Stimulated activated naive B cell treated with anti-CD40 and anti-IgM and Interleukin-4, amounts not matched to agents 10 μg/mL and 1 μg/mL and 100 μg/mL, for 72 hours (primary cell): ENCODE measurements around the gene HES4.
A peak's percentile ranks its signal among the peaks of the same experiment; 100 is the strongest.

Source experiments
- ATAC-seq, 2 donors: fragments of 150-1000 bp; cut with Tn5 transposase; replicated peaks; 2 replicates each; pipeline ENCODE4 v1.10.0; 2021; ENCODE audit warnings: moderate library complexity in 1 of 2
- DNase-seq: peaks from one replicate; pipeline ENCODE4 v3.0.0; 2021
- H3K27ac Mint-ChIP-seq: one replicate; pipeline ENCODE4 v1.8.0; 2022; ENCODE audit warnings: mild to moderate bottlenecking, mixed read lengths
- H3K27me3 Mint-ChIP-seq, 2 donors: one replicate each; pipeline ENCODE4 v1.8.0; 2022; ENCODE audit warnings: mixed read lengths in 2 of 2
- H3K36me3 Mint-ChIP-seq, 2 donors: one replicate each; pipeline ENCODE4 v1.8.0; 2022; ENCODE audit warnings: mixed read lengths in 2 of 2, mild to moderate bottlenecking in 1 of 2
- H3K4me1 Mint-ChIP-seq, 2 donors: one replicate each; pipeline ENCODE4 v1.8.0; 2022; ENCODE audit warnings: mixed read lengths in 2 of 2, mild to moderate bottlenecking in 1 of 2
- H3K4me3 Mint-ChIP-seq, 2 donors: one replicate each; pipeline ENCODE4 v1.8.0; 2022; ENCODE audit warnings: mild to moderate bottlenecking in 2 of 2, mixed read lengths in 2 of 2, moderate library complexity in 1 of 2
- H3K9me3 Mint-ChIP-seq, 2 donors: one replicate each; pipeline ENCODE4 v1.8.0; 2022; ENCODE audit warnings: mixed read lengths in 2 of 2, mild to moderate bottlenecking in 1 of 2

HES4 gene

GRCh38 chr1:999725-1000356 lies at the start of gene HES4:
HES4 (minus strand) TSS chr1:1000097; CDS start chr1:999973, 124 bp downstream.
- Mint-ChIP-seq H3K36me3 (no peaks in the 10 kb centered on the region), H3K27me3 (peaks cover 49 to 63% of the 10 kb centered on the region in 2 donors), H3K27ac (peak within 1 kb of the TSS; percentile 84), H3K9me3 (no peaks in the 10 kb centered on the region), H3K4me1 (peaks cover 11 to 27% of the 10 kb centered on the region in 2 donors), H3K4me3 (peak within 1 kb of the TSS; percentile 75 to 82)
- DNase-seq (no peak), ATAC-seq (peak; percentile 48 to 60)

- H3K27ac Mint-ChIP-seq = no peak overlapping the region
- no peak overlapping the region for H3K4me3 Mint-ChIP-seq
- no peaks in the 10 kb centered on the region for H3K9me3 Mint-ChIP-seq
- ATAC-seq (no peak), DNase-seq (no peak)
- peaks cover 43 to 55% of the 10 kb centered on the region in 2 donors for H3K36me3 Mint-ChIP-seq
- H3K4me1 Mint-ChIP-seq = peaks cover 0 to 2% of the 10 kb centered on the region in 2 donors
- H3K27me3 Mint-ChIP-seq = no peaks in the 10 kb centered on the region
Observed at GRCh38 chr1:1048765-1049164, 48.9 kb upstream of the HES4 start.

- Mint-ChIP-seq H3K36me3 (peaks cover 42 to 57% of the 10 kb centered on the region in 2 donors), H3K9me3 (no peaks in the 10 kb centered on the region), H3K4me1 (peaks cover 0 to 5% of the 10 kb centered on the region in 2 donors), H3K27ac (no peak overlapping the region), H3K27me3 (no peaks in the 10 kb centered on the region), H3K4me3 (no peak overlapping the region)
- ATAC-seq (no peak), DNase-seq (no peak)
Observed at GRCh38 chr1:1047963-1048362, 48.1 kb upstream of the HES4 start.

GRCh38 chr1:1047407-1047806 lies 47.5 kb upstream of the HES4 start:
- Mint-ChIP-seq H3K27ac (no peak overlapping the region), H3K4me3 (no peak overlapping the region), H3K9me3 (no peaks in the 10 kb centered on the region), H3K36me3 (peaks cover 42 to 57% of the 10 kb centered on the region in 2 donors), H3K27me3 (no peaks in the 10 kb centered on the region), H3K4me1 (peaks cover 0 to 7% of the 10 kb centered on the region in 2 donors)
- ATAC-seq (no peak), DNase-seq (no peak)

- Mint-ChIP-seq H3K9me3 (no peaks in the 10 kb centered on the region), H3K4me1 (peaks cover 0 to 7% of the 10 kb centered on the region in 2 donors), H3K4me3 (no peak overlapping the region), H3K36me3 (peaks cover 47 to 56% of the 10 kb centered on the region in 2 donors), H3K27me3 (no peaks in the 10 kb centered on the region), H3K27ac (no peak overlapping the region)
- DNase-seq (no peak), ATAC-seq (no peak)
Observed at GRCh38 chr1:1046767-1047166, 46.9 kb upstream of the HES4 start.

- ATAC-seq (no peak), DNase-seq (no peak)
- Mint-ChIP-seq H3K36me3 (peaks cover 47 to 56% of the 10 kb centered on the region in 2 donors), H3K9me3 (no peaks in the 10 kb centered on the region), H3K4me3 (no peak overlapping the region), H3K4me1 (peaks cover 0 to 7% of the 10 kb centered on the region in 2 donors), H3K27me3 (no peaks in the 10 kb centered on the region), H3K27ac (no peak overlapping the region)
Observed at GRCh38 chr1:1046243-1046642, 46.3 kb upstream of the HES4 start.

- H3K4me3 Mint-ChIP-seq = no peak overlapping the region
- H3K36me3 Mint-ChIP-seq = peaks cover 41 to 49% of the 10 kb centered on the region in 2 donors
- H3K9me3 Mint-ChIP-seq = no peaks in the 10 kb centered on the region
- DNase-seq (no peak), ATAC-seq (no peak)
- peaks cover 2 to 6% of the 10 kb centered on the region in 2 donors for H3K4me1 Mint-ChIP-seq
- H3K27ac Mint-ChIP-seq = no peak overlapping the region
- H3K27me3 Mint-ChIP-seq = no peaks in the 10 kb centered on the region
Observed at GRCh38 chr1:1045129-1045528, 45.2 kb upstream of the HES4 start.

GRCh38 chr1:1044455-1045078 lies 44.7 kb upstream of the HES4 start:
- H3K27me3 Mint-ChIP-seq = peaks cover 4% of the 10 kb centered on the region in 2 donors
- H3K36me3 Mint-ChIP-seq = peaks cover 40 to 47% of the 10 kb centered on the region in 2 donors
- ATAC-seq = no peak
- H3K4me3 Mint-ChIP-seq = no peak overlapping the region
- H3K9me3 Mint-ChIP-seq = no peaks in the 10 kb centered on the region
- H3K4me1 Mint-ChIP-seq = peaks cover 8 to 12% of the 10 kb centered on the region in 2 donors
- DNase-seq = no peak
- no peak overlapping the region for H3K27ac Mint-ChIP-seq

GRCh38 chr1:1043921-1044320 lies 44.0 kb upstream of the HES4 start:
- no peaks in the 10 kb centered on the region for H3K9me3 Mint-ChIP-seq
- DNase-seq (no peak), ATAC-seq (no peak)
- H3K36me3 Mint-ChIP-seq = peaks cover 40 to 47% of the 10 kb centered on the region in 2 donors
- H3K4me3 Mint-ChIP-seq = no peak overlapping the region
- H3K27me3 Mint-ChIP-seq = peaks cover 6 to 8% of the 10 kb centered on the region in 2 donors
- no peak overlapping the region for H3K27ac Mint-ChIP-seq
- peaks cover 14 to 16% of the 10 kb centered on the region in 2 donors for H3K4me1 Mint-ChIP-seq

GRCh38 chr1:1043411-1043810 lies 43.5 kb upstream of the HES4 start:
- no peak for ATAC-seq

GRCh38 chr1:1042835-1043234 lies 42.9 kb upstream of the HES4 start:
- Mint-ChIP-seq H3K36me3 (peaks cover 40 to 47% of the 10 kb centered on the region in 2 donors), H3K4me1 (peaks cover 25 to 27% of the 10 kb centered on the region in 2 donors), H3K27ac (peak overlapping the region; percentile 84), H3K4me3 (no peak overlapping the region), H3K9me3 (no peaks in the 10 kb centered on the region), H3K27me3 (peaks cover 7 to 15% of the 10 kb centered on the region in 2 donors)
- no peak for DNase-seq
- ATAC-seq = no peak

More at GRCh38 chr1:1043411-1043810, 43.5 kb upstream of the HES4 start:
- no peak for DNase-seq
- no peak overlapping the region for H3K27ac Mint-ChIP-seq
- H3K36me3 Mint-ChIP-seq = peaks cover 40 to 47% of the 10 kb centered on the region in 2 donors
- no peak overlapping the region for H3K4me3 Mint-ChIP-seq
- peaks cover 19 to 21% of the 10 kb centered on the region in 2 donors for H3K4me1 Mint-ChIP-seq
- H3K27me3 Mint-ChIP-seq = peaks cover 6 to 9% of the 10 kb centered on the region in 2 donors
- no peaks in the 10 kb centered on the region for H3K9me3 Mint-ChIP-seq

- no peaks in the 10 kb centered on the region for H3K9me3 Mint-ChIP-seq
- ATAC-seq (no peak), DNase-seq (no peak)
- H3K27ac Mint-ChIP-seq = no peak overlapping the region
- H3K4me3 Mint-ChIP-seq = peak overlapping the region in 1 of 2 donors; percentile 67
- peaks cover 32 to 41% of the 10 kb centered on the region in 2 donors for H3K36me3 Mint-ChIP-seq
- H3K27me3 Mint-ChIP-seq = peaks cover 10 to 21% of the 10 kb centered on the region in 2 donors
- peaks cover 30 to 35% of the 10 kb centered on the region in 2 donors for H3K4me1 Mint-ChIP-seq
Observed at GRCh38 chr1:1041873-1042272, 42.0 kb upstream of the HES4 start.

- H3K36me3 Mint-ChIP-seq = peaks cover 33 to 37% of the 10 kb centered on the region in 2 donors
- no peaks in the 10 kb centered on the region for H3K9me3 Mint-ChIP-seq
- H3K27ac Mint-ChIP-seq = no peak overlapping the region
- ATAC-seq = no peak
- peaks cover 12 to 29% of the 10 kb centered on the region in 2 donors for H3K27me3 Mint-ChIP-seq
- H3K4me3 Mint-ChIP-seq = peak overlapping the region in 1 of 2 donors; percentile 25
- DNase-seq = no peak
- peaks cover 35 to 43% of the 10 kb centered on the region in 2 donors for H3K4me1 Mint-ChIP-seq
Observed at GRCh38 chr1:1041092-1041523, 41.2 kb upstream of the HES4 start.

- peak; percentile 53 to 62 for ATAC-seq
- Mint-ChIP-seq H3K9me3 (no peaks in the 10 kb centered on the region), H3K4me3 (peak overlapping the region; percentile 75 to 83), H3K27me3 (peaks cover 20 to 37% of the 10 kb centered on the region in 2 donors), H3K27ac (peak overlapping the region; percentile 67), H3K4me1 (peaks cover 41 to 51% of the 10 kb centered on the region in 2 donors), H3K36me3 (peaks cover 32 to 39% of the 10 kb centered on the region in 2 donors)
- DNase-seq = no peak
Observed at GRCh38 chr1:1040004-1040991, 40.4 kb upstream of the HES4 start.
